ENCODE results near the gene DCDC2.

DNA sequence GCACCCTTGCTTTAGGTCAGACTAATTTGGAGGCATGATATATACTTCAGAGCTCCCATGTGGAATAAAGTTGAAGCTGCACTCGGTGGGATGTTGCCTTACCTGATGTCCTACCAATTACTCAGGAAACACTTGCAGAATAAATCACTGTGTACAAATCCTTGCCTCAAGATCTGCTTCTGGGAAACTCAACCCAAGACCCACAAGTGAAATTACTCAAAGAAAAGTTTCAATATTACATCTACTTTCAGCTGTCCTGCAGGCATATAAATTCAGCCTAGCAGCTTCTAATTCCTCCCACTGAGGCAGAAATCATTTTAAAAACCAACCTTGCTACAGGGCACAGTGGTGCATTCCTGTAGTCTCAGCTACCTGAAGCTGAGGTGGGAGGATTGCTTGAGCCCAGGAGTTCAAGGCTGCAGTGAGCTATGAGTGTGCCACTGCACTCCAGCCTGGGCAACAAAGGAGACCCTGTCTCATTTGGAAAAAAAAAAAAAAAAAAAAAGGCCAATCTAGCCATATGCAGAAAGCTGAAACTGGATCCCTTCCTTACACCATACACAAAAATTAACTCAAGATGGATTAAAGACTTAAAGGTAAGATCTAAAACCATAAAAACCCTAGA lies 20.7 kb upstream of the DCDC2 start:
- TF ChIP-seq, protein P1, sequence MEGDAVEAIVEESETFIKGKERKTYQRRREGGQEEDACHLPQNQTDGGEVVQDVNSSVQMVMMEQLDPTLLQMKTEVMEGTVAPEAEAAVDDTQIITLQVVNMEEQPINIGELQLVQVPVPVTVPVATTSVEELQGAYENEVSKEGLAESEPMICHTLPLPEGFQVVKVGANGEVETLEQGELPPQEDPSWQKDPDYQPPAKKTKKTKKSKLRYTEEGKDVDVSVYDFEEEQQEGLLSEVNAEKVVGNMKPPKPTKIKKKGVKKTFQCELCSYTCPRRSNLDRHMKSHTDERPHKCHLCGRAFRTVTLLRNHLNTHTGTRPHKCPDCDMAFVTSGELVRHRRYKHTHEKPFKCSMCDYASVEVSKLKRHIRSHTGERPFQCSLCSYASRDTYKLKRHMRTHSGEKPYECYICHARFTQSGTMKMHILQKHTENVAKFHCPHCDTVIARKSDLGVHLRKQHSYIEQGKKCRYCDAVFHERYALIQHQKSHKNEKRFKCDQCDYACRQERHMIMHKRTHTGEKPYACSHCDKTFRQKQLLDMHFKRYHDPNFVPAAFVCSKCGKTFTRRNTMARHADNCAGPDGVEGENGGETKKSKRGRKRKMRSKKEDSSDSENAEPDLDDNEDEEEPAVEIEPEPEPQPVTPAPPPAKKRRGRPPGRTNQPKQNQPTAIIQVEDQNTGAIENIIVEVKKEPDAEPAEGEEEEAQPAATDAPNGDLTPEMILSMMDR (conservative IDR thresholded peaks at IDR 0.05 in 1 of 2, IDR thresholded peaks at IDR 0.05 in 1 of 2; ENCODE audit: extremely low read depth in 1 of 2, insufficient read depth in 1 of 2, low read depth in 1 of 2, low read length in 2 of 2) = no peak
- TF ChIP-seq EZH2 (IDR thresholded peaks at IDR 0.05; ENCODE audit: borderline replicate concordance, low read length) = no peak

Data from mammary epithelial cell (primary cell).